Glutamatergic neuron (in vitro differentiated cells): ENCODE measurements around the gene UTY. TPM values are rescaled to one million over a fixed set of nuclear protein-coding genes. Genes with fewer than 3 reads are reported as not detected.
"Not testable (repeated sequence)": the region's sequence is repeated elsewhere in the genome, so short reads cannot be mapped to it uniquely, and the experiment has no call there.

Experiments used
- DNase-seq: peaks from one replicate; pipeline ENCODE4 v3.0.0; 2022
- H3K27ac Mint-ChIP-seq: one replicate; pipeline ENCODE4 v1.8.0; 2020; ENCODE audit warnings: mild to moderate bottlenecking, mixed read lengths, inconsistent platforms; ENCODE audit not compliant: unreplicated experiment
- H3K27me3 Mint-ChIP-seq: one replicate; pipeline ENCODE4 v1.8.0; 2020; ENCODE audit warnings: mild to moderate bottlenecking, moderate library complexity, mixed read lengths, inconsistent platforms; ENCODE audit not compliant: unreplicated experiment
- H3K36me3 Mint-ChIP-seq: one replicate; pipeline ENCODE4 v1.8.0; 2020; ENCODE audit warnings: mild to moderate bottlenecking, mixed read lengths, inconsistent platforms; ENCODE audit not compliant: unreplicated experiment
- H3K4me1 Mint-ChIP-seq: one replicate; pipeline ENCODE4 v1.8.0; 2020; ENCODE audit warnings: mild to moderate bottlenecking, low read depth, mixed read lengths, inconsistent platforms; ENCODE audit not compliant: unreplicated experiment
- H3K4me3 Mint-ChIP-seq: one replicate; pipeline ENCODE4 v1.8.0; 2020; ENCODE audit warnings: mild to moderate bottlenecking, mixed read lengths, inconsistent platforms; ENCODE audit not compliant: unreplicated experiment
- H3K9me3 Mint-ChIP-seq: one replicate; pipeline ENCODE4 v1.8.0; 2020; ENCODE audit warnings: mild to moderate bottlenecking, moderate library complexity, mixed read lengths, inconsistent platforms; ENCODE audit not compliant: unreplicated experiment
- total RNA-seq: library from RNA; stranded (reverse); fragmentation: NEBNext Ultra II Directional; extraction: Animal tissue kit (Norgen Biotek cat#: 25700); gene quantifications from one replicate; pipeline ENCODE4 v1.2.1, GENCODE V29; 2021; ENCODE audit not compliant: unreplicated experiment
- TF ChIP-seq, protein P1 (sequence below): fragments of 200-600 bp; sonication (generic); IDR thresholded peaks from one replicate; pipeline ENCODE4 v1.5.0; 2021; ENCODE audit not compliant: partially characterized antibody, unreplicated experiment

The UTY gene
- total RNA-seq, 1 donor from 2014 or later: 28.1 TPM

DNA sequence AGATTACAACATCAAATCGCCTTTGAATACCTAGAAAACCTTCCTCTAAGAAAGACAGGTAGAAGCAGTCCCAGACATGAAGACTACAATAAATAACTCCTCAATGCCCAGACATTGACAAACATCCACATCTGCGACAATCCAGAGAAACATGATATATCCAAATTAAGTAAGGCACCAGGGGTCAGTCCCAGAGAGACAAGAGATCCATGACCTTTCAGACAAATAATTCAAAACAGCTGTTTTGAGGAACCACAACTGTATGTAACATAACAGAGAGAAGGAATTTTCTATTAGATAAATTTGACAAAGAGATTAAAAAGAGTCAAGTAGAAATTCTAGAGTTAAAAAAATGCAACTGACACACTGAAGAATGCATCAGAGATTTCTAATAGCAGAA lies 200.3 kb downstream of the UTY start:
- no peak for DNase-seq
- no peak overlapping the region for H3K4me3 Mint-ChIP-seq
- no peak overlapping the region for H3K27ac Mint-ChIP-seq
- H3K4me1 Mint-ChIP-seq: peaks cover 1% of the 10 kb centered on the region
- TF ChIP-seq, protein P1, sequence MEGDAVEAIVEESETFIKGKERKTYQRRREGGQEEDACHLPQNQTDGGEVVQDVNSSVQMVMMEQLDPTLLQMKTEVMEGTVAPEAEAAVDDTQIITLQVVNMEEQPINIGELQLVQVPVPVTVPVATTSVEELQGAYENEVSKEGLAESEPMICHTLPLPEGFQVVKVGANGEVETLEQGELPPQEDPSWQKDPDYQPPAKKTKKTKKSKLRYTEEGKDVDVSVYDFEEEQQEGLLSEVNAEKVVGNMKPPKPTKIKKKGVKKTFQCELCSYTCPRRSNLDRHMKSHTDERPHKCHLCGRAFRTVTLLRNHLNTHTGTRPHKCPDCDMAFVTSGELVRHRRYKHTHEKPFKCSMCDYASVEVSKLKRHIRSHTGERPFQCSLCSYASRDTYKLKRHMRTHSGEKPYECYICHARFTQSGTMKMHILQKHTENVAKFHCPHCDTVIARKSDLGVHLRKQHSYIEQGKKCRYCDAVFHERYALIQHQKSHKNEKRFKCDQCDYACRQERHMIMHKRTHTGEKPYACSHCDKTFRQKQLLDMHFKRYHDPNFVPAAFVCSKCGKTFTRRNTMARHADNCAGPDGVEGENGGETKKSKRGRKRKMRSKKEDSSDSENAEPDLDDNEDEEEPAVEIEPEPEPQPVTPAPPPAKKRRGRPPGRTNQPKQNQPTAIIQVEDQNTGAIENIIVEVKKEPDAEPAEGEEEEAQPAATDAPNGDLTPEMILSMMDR: no peak
- no peaks in the 10 kb centered on the region for H3K36me3 Mint-ChIP-seq
- peaks cover 2% of the 10 kb centered on the region for H3K27me3 Mint-ChIP-seq
- H3K9me3 Mint-ChIP-seq: no peaks in the 10 kb centered on the region

DNA sequence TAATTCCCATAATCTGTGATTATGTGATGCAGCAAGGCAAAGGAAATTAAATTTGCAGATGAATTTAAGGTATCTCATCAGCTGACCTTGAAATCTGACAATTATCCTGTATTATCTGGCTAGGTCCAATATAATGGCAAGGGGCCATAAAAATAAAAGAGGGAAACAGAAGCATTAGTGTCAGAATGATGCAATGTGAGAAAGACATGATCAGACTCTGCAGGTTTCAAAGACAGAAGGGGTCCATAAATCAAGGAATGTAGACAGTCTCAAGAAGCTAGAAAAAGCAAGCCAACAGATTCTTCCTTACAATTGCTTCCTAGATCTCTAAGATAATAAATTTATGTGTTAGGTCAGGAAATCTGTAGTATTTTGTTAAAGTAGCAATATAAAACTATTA lies 208.1 kb downstream of the UTY start:
- Mint-ChIP-seq H3K27me3 (peaks cover 2% of the 10 kb centered on the region), H3K4me1 (no peaks in the 10 kb centered on the region), H3K9me3 (no peaks in the 10 kb centered on the region), H3K27ac (no peak overlapping the region), H3K4me3 (no peak overlapping the region), H3K36me3 (peaks cover 12% of the 10 kb centered on the region)
- no peak for DNase-seq
- TF ChIP-seq, protein P1: no peak

DNA sequence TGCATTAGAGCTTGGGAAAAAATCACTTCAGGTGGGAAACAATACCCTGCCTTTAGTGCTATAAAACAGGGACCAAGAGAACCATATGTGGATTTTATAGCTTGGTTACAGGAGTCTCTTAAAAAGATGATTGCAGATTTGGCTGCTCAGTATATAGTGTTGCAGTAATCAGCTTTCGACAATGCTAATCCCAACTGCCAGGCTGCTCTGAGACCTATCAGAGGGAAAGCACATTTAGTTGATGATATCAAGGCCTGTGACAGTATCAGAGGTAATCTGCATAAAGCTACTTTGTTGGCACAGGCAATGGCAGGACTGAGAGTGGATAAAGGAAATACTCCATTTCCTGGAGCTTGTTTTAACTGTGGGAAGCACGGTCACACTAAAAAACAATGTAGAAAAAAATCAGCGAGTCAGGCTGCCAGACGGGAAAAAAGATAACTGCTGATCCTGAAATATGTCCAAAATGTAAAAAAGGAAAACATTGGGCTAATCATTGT lies 225.8 kb downstream of the UTY start:
- not testable (repeated sequence) for H3K4me3 Mint-ChIP-seq, H3K36me3 Mint-ChIP-seq, H3K27me3 Mint-ChIP-seq, DNase-seq, H3K9me3 Mint-ChIP-seq, H3K27ac Mint-ChIP-seq, H3K4me1 Mint-ChIP-seq

DNA sequence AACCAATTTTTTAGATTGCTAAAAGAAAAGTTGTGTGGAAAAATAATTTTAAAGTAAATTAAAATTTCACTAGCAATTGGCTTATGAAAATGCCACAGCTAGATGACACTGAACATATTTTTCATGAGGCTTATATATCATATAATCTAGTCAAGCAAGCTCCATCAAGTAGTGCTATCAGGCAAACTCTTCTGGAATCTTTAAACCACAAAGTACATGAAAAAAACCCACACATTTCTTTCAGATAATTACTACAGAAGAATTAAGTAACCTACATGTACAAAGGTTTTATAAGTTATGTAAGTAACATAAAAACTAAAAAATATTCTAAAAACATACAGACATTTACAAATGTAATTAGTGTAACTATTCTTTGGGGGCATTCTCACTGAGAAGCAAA lies 229.4 kb downstream of the UTY start:
- no peaks in the 10 kb centered on the region for H3K36me3 Mint-ChIP-seq
- DNase-seq: no peak
- TF ChIP-seq, protein P1: no peak
- no peaks in the 10 kb centered on the region for H3K27me3 Mint-ChIP-seq
- H3K9me3 Mint-ChIP-seq: no peaks in the 10 kb centered on the region
- H3K27ac Mint-ChIP-seq: no peak overlapping the region
- peaks cover 2% of the 10 kb centered on the region for H3K4me1 Mint-ChIP-seq
- no peak overlapping the region for H3K4me3 Mint-ChIP-seq

DNA sequence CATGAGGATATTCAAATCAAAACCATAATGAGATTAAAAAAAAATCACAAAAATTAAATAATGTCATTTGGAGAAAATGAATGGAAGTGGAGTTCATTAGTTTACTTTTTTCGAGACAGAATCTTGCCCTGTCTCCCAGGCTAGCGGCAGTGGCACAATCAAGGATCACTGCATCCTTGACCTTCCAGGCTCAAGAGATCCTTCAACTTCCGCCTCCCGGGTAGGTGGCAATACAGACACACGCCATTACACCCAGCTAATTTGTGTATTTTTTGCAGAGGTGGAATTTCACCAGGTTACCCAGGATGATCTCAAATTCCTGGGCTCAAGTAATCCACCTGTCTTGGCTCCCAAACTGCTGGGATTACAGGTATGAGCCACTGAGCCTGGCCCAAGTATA lies 236.1 kb downstream of the UTY start:
- TF ChIP-seq, protein P1: no peak
- Mint-ChIP-seq H3K9me3 (peaks cover 1% of the 10 kb centered on the region), H3K36me3 (no peaks in the 10 kb centered on the region), H3K4me3 (no peak overlapping the region), H3K27ac (no peak overlapping the region), H3K4me1 (peaks cover 2% of the 10 kb centered on the region), H3K27me3 (peaks cover 2% of the 10 kb centered on the region)
- DNase-seq: no peak
